Fibroblast of skin of abdomen (primary cell): Measurements from ENCODE around the gene METAP1D.
"Not testable (repeated sequence)": the region's sequence is repeated elsewhere in the genome, so short reads cannot be mapped to it uniquely, and the experiment has no call there.

Experiments used
- DNase-seq: peaks from one replicate; pipeline ENCODE4 v3.0.0-alpha.2; 2013

METAP1D gene

DNA sequence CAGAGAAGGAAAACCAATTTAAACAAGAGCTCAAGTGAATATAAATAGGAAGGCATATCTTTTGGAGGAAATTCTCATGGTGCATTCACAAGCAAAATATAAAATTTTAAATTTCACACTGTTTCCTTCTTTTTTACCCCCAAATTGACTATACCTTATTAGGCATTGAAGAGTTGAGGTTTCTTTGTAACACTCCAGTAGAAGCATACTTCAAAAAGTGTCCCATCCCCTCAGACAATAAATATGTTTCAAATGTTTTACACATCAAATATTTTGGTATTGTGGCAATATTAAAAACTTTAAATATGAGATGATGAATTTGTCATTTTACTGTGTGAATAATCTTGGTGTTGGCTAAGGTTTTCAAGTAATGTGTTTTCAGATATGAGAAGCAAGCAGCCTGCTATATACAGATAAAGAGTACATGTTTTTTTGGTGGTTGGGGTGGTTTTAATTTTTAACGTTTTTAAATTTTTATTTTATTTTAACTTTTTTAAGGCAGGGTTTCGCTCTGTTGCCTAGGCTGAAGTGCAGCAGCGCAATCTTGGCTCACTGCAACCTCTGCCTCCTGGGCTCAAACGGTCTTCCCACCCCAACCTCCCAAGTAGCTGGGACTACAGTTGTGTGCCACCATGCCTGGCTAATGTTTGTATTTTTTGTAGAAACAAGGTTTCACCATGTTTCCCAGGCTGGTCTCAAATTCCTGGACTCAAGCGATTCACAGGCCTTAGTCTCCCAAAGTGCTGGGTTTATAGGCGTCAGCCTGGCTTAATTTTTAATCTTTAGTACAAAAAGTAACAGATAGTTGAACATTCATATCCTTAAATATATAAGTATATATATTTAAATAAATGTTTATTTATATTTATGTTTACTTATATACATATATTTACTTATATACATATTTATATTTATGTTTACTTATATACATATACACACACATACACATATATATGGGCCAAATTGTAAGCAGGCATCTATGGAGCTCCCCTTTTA, 49.1 kb downstream of the METAP1D start:
- DNase-seq: no peak

DNA sequence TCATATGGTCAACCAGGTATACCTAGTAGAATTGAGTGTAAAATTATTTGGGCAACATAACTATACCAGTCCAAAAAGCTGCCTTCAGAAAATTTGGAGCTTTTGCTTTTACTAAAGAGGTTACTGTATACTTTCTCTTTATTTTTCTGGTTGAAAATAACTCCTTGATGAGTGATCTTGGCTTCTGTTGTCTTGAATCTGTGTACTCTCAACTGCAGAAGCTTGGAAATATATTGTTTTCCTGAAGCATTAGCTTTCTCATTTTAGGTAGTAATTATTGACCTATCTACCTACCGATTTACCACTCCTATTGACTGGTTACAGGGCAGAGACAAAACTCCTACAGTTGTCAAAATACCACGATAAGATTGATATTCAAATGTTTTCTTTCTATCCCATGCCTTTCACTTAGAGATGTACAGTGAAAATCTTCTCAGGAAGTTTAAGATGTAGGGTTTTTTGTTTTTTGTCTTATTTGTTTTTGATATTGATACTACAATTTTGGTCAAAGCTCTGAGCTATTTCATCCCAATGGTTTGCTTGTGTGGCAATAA, 49.9 kb downstream of the METAP1D start:
- DNase-seq: no peak

DNA sequence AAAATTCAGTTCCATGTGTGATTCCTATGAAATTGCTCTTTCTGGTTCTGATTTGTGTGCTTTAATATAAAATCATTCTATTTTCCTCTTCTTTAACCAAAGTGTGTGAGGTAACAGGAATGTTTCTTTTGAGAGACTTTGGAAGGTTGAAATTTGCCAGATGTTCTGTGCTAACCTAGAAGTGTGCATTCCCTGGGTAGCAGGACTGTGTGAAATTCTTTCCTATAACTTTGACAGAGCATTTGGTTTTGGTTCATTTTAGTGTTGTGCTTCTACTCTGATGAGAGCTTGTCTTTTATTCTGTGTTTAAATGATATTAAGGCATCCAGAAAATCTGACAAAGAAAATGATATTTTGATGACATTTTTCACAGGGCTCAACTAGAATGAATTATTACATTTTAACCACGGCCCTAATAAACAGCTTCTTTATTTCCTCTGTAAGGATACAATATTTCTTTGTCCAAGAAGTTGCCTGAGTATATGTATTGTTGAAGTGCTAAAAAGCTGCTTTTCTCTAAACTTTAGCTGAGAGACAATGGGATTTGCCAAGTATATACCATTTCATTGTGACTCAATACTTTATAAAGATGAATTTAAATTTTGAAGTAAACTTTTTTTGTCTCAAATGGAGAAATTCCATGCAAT, 50.8 kb downstream of the METAP1D start:
- DNase-seq: no peak

DNA sequence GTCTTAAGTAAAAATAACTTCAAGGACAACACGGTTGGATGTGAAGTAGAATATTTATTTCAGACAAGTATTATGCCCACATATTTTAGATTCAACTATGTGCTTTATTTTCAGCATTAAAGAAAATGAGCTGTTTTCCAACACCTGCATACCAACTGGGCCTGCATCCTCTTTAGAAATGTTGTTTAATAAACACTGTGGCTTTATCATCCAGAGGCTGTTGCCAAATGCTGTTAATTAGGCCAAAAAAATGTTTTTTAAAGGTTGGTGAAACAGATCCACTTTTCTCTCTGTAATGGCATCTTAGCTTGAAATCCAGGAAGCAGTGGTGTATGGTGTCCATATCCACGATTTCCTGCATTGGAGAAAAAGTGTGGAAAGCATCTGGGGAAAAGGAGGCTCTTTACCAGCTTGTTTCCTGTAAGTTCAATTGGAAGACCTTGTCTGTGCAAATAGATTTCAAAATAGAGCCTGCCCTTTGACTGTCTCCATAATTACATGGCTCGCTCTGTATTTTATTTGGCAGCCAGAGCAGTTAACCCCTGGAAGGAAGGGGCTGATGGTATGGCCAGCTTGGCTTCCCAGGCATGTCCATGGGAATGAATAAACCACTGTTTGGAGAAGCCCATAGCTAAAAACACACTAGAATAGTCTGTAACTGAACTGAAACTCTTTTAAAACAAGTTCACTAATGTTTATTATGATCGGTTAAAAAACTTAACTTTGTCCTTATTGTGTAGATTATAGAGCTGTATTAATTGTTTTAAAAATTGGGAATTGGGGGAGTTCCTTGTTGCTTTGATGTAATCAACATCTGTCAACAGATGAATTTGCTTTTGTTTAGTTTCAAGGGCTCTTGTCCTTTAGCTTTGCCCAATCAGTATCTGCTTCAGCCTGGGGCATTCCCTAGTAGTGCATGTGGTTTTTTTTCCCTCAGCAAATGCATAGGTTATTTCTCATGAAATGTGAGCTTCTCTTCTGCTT, 52.5 kb downstream of the METAP1D start:
- DNase-seq: no peak

DNA sequence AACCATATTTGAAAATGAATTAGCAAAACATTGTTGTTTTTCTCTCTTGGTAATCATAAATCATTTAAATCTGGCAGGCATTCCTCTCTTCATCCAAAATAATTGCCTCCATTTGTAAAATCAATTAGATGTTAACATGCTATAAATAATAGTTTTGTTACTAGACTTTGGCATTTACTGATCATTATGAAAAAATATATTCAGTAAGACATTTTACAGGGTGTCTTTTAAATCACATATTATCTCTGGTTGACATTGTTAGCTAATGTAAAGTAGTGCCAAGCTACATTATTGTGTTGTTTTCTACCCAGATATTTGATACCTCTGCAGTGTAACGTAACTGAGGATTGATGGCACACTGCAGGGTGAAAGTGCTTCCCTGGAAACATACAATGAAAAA, 53.7 kb downstream of the METAP1D start:
- DNase-seq: no peak

DNA sequence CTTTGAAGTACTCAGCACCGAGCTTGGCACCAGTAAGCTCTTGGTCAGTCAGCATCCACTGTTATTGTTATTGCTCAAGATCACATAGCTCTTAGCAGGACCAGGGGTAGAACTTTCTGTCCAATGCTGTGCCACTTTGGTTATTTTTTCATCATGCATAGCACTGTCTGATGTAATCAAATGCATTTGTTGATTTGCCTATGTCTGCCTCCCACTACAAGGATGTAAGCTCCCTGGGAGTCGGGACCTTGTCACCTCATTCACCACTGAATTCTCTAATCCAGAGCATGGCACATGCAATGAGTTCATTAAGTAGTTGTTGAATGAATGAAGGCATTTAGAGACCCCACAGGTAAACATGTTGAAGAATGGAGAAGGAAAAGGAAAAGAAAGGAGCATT, 56.5 kb downstream of the METAP1D start:
- no peak for DNase-seq

DNA sequence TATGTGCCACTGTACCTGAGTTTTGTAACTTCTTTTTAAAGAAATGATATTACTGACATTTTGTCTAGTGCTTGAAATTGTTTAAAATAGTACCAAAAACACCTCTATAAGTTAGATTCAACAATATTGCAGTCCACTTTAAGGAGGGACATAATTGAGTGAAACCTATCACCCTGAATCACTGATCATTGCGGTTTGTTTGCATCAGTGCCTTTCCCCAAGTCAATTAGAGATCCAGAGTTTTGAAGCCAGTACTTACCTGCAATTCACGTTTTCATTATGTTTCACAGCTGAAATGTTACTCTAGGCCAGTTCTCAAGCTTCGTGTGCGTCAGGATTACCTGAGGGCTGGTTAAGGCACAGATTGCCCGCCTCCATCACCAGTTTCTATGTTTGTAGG, 58.9 kb downstream of the METAP1D start:
- no peak for DNase-seq

DNA sequence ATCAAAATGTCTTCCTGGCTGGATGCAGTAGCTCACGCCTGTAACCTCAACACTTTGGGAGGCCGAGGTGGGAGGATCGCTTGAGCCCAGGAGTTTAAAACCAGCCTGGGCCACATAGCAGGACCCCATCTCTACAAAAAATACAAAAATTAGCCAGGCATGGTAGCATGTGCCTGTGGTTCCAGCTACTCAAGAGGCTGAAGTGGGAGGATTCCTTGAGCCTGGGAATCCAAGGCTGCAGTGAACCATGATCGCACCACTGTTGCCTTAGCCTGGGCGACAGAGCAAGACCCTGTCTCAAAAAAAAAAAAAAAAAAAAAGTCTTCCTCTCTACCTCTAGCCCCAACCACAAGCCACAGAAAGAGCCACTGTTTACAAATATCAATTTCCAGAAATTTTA, 60.4 kb downstream of the METAP1D start:
- DNase-seq: not testable (repeated sequence)

DNA sequence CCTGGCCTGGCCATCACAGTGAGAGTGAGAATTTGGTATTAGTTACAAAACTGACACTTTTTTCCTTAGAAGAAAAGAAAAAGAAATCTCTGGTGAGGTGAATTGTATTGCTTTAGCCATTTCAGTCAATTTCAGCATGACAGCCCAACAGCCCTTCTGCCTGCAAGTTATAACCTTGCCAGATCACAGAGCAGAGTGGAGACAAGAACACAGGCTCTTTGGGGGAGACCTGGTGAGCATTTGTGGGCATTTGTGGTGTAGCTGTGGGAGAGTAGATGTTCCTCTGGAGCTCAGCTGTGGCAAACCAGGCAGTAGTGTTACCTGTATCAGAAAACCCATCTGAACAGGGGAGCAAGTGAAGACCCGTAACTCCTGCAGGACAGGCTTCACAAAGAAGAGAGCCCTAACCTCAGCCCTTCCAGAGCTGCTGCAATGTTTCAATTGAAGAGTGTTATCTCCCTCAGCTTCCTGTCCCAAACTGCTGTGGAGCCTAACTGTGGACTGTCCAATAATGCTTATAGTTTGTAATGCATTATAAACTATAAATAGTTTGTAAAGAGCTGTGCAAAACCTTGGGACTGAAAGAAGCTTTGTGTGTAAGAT, 62.8 kb downstream of the METAP1D start:
- DNase-seq: no peak

DNA sequence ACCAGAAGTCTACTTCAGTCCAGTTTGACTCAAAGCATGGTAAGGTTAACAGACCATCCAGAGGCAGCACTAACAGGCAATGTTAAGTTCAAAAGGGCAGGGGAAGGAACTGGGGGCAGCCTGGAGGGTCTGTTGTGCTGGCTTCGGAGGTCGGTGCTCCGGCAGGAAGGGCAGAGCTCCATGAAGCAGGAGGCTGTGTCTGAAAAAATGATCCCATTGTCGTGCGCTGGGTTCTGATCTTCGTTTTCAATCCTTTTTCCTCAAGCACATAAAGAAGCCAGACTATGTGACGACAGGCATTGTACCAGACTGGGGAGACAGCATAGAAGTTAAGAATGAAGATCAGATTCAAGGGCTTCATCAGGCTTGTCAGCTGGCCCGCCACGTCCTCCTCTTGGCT, 63.7 kb downstream of the METAP1D start:
- DNase-seq: no peak

DNA sequence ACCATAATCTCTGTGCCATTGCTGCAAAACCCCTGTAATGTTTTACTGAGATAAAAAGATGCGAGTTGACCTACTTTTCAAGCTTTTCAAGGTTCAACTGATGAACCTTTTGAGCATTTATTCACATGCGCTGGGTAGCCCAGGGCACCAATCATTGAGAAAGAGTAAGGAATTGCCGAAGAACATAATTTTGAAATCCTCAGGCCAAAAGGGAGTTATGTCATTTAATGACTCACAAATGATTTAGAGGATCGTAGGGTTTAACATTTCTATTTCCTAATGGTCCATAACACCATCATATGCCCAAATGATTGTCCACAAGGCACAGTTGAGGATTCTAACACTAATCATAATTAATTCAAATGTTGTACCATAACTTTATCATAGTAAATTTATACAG, 65.4 kb downstream of the METAP1D start:
- DNase-seq: no peak

DNA sequence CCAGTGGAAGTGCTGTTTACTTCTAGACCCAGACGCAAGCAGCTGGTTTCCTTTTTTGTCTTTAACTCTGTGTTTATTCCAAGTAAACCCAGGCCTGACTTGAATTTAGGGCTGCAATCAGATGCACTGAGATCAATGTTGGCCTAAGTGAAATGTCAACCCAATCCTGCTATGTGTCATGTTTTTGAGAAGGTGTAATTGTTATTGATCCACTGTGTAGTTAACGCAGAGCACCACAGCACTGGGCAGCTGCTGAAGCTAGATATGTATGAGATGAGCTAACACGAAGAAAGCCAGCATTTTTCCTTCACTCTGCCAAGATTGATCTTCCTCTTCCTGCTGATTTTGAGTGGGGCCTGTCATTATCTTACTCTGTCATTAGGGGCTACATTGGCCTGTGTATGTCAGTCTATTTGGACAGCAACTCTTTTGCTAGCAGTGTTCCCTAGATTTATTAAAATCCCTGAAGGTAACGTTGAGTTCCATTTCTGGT, 66.7 kb downstream of the METAP1D start:
- no peak for DNase-seq

DNA sequence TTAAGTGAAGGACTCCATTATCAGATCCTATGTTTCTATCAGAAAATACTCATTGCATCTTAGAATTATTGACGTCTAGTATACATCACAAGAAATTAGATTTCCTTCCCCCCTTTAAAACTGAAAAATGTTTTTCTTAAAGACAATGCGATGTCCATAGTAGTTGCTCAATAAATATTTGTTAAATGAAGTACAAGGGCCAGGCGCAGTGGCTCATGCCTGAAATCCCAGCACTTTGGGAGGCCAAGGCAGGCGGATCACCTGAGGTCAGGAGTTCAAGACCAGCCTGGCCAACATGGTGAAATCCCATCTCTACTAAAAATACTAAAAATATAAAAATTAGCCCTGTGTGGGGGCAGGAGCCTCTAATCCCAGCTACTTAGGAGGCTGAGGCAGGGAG, 68.2 kb downstream of the METAP1D start:
- DNase-seq: not testable (repeated sequence)

DNA sequence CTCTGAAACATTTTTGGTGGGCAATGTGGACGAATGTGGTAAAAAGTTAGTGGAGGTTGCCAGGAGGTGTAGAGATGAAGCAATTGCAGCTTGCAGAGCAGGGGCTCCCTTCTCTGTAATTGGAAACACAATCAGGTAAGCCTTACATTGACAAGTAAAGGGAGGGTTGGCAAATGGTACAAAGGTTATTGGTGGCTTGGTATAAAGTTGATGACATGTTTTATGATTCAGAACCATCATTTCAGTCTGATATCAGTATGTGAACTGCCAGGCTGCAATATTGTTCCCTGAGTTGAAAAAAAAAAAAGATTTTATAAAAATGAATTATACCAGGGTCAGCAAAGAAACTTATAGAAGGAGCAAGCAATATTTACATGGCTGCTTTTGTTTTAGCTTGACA, 71.2 kb downstream of the METAP1D start:
- no peak for DNase-seq

DNA sequence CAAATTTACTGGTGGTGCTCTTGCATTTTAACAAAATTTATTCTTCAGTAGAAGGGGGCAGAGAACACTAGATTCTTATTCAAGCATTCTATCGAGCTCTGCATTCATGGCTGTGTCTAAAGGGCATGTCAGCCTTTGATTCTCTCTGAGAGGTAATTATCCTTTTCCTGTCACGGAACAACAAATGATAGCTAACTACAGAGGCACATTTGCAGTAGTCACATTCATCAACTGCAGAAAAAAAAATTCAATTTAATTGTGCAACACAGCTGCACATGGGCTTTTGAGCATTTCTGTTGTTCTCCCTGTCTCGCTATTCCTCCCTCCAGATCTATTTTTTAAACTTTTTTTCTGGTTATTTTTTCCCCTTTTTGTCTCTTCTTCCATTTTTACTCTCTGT, 72.5 kb downstream of the METAP1D start:
- no peak for DNase-seq

DNA sequence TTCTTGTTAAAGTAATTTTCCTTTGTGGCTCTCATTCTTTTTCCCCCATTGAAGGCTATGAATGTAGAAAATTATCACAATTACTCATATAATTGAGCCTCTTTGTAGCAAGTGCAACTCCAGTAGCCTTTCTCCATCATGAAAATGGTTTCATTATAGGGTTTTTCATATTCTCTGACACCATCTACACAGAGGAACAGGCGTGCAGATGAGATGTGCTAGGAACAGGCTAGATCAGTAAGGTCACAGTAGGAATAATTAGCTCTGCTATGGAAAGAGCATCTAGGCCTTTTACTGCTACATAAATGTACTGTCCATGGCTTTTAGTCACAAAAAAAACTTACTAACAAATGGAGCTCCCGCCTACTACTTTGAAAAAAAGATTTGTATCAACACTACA, 73.0 kb downstream of the METAP1D start:
- no peak for DNase-seq

DNA sequence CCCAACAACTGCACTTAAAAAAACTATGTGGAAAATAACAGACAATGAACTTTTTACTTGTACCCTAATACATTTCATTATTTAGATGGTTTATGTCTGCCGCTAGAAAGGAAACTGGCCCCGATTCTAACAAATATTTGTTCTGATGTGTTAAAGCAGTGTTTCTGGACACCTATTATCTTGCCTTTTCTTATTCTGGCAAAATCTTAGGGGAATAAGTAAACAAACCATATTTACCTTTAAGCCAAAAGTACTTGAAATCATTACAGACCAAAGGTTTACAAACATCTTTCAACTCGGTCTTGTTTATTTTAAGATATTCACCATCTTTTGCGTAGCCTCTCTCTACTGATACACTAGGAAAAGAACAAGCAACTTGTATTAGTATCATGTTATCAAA, 73.8 kb downstream of the METAP1D start:
- DNase-seq: no peak

DNA sequence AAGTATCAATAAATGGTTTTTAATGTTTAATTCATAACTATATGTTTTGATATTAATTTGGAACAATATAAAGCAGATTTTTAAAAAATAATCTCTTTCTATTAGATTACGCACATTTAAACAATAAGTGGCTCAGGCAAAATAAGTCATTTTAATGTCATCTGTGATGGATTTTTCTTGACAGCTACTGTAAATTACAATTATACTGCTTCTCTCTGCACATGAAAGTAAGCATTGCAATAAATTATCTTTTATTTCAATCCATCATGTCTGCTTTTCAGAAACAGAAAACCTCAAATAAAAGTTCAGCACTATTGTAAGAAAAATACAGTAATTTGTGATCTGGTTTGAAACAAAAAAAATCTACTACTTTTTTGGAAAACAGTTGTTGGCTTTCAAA, 74.5 kb downstream of the METAP1D start:
- no peak for DNase-seq

DNA sequence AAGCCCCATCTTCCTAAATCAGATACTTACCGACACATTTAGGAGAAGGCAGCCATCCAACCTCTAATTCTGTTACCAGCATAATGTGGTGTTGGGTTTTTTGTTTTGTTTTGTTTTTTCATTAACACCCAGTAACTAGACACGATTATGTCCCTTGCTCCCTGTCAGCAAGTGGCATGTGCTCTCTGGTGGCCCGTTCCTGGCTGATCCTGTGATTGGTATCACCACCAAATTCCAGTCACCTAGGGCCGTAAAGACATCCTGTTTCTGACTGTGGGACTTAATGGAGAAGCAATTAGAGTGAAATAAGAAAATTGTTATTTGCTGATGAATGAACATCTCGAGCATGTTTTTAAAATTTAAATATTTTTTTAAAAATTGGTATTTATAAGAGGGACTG, 79.7 kb downstream of the METAP1D start:
- DNase-seq: no peak

DNA sequence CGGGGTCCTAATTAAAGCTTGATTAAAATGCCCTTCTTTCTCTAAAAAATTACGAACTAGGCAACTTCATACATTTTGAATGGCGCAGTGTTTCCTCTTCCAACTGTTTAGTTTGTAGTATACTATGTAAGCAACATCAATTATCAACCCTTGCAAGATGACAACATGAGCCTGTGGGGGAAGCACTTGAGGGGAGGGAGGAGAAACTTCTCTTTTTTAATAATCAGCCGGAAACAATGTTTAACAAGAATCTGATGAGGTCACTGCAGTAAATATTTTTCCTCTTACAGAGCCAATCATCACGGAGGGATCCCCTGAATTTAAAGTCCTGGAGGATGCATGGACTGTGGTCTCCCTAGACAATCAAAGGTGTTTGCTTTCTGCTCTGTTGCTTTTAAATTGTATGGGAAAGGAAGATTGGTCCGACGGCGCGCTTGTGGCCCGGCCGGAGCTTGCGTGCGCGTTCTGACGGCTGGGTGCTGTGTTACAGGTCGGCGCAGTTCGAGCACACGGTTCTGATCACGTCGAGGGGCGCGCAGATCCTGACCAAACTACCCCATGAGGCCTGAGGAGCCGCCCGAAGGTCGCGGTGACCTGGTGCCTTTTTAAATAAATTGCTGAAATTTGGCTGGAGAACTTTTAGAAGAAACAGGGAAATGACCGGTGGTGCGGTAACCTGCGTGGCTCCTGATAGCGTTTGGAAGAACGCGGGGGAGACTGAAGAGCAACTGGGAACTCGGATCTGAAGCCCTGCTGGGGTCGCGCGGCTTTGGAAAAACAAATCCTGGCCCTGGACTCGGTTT, 80.3 kb downstream of the METAP1D start:
- DNase-seq: no peak

DNA sequence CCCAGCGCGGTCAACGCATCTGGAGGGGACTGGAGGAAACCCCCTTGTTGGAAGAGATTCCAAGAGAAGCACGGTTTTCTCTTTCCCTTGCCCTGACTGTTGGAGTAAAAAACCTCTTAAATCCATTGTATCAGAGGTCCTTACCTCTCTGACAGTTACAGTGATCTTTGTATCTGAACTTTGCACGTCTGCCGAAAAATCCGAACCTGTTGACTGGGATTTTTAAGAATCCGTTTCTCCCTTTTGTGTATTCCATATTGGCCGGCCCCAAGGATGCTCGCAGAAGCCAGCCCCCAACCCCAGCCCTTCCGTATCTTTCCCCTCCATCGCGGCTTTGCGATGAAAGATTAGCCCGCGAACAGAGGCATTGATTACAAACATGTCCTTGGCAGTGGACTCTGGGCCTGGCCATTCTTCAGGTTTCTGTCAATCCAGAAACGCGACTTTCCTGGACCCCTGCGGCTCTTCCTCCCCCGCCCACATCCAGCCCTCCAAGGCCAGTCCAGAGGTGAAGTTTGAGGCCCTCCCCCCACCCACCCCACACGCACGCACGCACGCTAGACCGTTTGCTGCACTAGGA, 81.0 kb downstream of the METAP1D start:
- DNase-seq: no peak
